ENCODE measurements around the gene IDH3G.
"Not testable (repeated sequence)": the region's sequence is repeated elsewhere in the genome, so short reads cannot be mapped to it uniquely, and the experiment has no call there.

Gene IDH3G

GRCh38 chrX:153755136-153755535 lies 39.0 kb downstream of the IDH3G start:
- DNase-seq = no peak

- DNase-seq = no peak
Measured at GRCh38 chrX:153750127-153750774, 43.9 kb downstream of the IDH3G start.

GRCh38 chrX:153749017-153749416 lies 45.2 kb downstream of the IDH3G start:
- DNase-seq = not testable (repeated sequence)

- not testable (repeated sequence) for DNase-seq
Measured at GRCh38 chrX:153746991-153747390, 47.2 kb downstream of the IDH3G start.

- no peak for DNase-seq
Measured at GRCh38 chrX:153746359-153746758, 47.8 kb downstream of the IDH3G start.

DNA sequence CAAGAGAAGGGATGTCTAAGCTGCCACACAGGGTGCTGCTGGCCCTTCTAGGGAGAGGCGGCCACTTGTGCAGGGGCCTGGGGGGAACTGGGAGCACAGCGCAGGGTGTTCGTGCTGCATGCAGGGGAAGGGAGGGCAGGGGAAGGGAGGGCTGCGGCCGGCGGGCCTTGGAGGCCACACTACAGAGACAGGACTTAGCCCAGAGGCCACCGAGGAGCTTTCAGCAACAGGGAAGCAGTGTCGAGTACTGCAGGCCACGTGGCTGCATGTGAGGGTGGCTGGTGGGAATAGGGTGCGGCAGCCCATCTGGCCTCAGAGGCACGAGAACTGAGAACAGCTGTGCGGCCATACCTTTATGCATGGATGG lies 49.1 kb downstream of the IDH3G start:
- DNase-seq = not testable (repeated sequence)

DNA sequence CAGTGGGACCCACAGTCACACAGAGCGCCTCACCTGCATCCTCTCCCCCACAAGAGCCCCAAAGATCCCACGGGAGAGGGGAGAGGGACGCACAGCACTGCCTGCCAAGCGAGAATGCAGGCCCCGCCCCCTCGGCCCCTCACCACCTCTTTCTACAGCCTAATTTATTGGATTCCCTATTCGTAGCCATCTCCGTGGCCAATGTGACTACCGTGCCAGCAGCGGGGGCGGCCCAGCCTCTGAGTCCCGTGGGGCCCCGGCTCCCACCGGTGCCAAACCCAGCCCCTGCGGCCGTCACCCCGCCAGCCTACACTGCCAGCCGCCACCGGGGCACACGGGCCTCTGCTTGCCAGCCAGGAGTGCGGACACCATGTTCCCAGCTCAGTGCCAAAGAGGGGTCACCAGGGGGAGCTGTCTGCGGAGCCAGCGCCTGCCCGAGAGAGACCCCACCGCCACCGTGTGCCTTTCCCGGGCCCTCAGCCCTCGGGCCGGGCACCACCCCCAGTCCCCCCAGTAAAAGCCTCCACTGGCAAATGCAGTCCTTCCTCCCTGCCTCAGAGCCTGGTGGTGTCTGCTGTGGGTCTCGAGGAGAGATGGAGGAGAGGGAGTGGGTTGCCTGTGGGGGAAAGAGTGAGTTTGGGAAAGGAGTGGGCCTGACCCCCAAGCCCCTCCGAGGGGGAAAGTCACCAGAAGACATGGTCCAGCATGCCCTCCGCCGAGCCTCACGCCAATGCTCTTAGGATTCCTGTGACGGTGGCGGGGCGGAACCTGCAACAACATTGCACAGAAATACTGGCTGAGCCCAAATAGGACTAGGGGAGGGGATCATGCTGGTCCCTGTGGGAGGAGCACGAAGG lies 49.7 kb downstream of the IDH3G start:
- DNase-seq = no peak

- not testable (repeated sequence) for DNase-seq
Measured at GRCh38 chrX:153743468-153744209, 50.5 kb downstream of the IDH3G start.

- peak; percentile 41 for DNase-seq
Measured at GRCh38 chrX:153742796-153743467, 51.2 kb downstream of the IDH3G start.

GRCh38 chrX:153742111-153742510 lies 52.1 kb downstream of the IDH3G start:
- DNase-seq = not testable (repeated sequence)

- DNase-seq = no peak
Measured at GRCh38 chrX:153741446-153741845, 52.7 kb downstream of the IDH3G start.

GRCh38 chrX:153740631-153741222 lies 53.4 kb downstream of the IDH3G start:
- DNase-seq = no peak

DNA sequence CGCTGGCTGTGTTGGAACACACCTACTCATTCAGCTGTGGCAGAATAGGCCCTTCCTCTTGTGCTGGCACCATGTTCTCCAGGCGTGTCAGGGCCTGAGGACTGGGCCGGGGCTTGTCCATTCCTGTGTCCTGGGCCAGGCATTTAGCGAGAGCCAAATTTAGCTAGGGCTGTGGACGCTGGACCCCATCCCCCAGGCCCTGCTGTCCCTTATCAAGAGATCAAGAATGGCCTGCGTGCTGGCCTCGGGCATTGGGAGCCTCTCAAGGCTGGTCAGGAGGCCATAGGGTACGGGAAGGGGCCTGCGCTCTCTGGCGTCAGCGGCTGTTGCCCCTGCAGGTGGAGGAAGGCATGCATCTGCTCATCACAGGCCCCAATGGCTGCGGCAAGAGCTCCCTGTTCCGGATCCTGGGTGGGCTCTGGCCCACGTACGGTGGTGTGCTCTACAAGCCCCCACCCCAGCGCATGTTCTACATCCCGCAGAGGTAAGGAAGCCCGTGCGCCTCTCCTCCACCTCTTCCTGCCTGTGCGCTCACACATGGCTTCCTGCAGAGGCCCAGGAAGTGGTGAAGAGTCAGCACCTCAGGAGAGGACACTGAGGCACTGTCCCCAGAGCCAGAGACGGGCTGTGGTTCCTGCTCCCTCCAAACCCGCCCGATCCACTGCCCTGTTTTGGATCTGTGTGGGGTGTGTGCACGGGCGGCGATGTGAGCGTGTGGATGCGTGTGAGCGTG lies 54.3 kb downstream of the IDH3G start:
- DNase-seq = no peak

- no peak for DNase-seq
Measured at GRCh38 chrX:153738056-153738605, 56.0 kb downstream of the IDH3G start.

- no peak for DNase-seq
Measured at GRCh38 chrX:153736871-153737441, 57.2 kb downstream of the IDH3G start.

DNA sequence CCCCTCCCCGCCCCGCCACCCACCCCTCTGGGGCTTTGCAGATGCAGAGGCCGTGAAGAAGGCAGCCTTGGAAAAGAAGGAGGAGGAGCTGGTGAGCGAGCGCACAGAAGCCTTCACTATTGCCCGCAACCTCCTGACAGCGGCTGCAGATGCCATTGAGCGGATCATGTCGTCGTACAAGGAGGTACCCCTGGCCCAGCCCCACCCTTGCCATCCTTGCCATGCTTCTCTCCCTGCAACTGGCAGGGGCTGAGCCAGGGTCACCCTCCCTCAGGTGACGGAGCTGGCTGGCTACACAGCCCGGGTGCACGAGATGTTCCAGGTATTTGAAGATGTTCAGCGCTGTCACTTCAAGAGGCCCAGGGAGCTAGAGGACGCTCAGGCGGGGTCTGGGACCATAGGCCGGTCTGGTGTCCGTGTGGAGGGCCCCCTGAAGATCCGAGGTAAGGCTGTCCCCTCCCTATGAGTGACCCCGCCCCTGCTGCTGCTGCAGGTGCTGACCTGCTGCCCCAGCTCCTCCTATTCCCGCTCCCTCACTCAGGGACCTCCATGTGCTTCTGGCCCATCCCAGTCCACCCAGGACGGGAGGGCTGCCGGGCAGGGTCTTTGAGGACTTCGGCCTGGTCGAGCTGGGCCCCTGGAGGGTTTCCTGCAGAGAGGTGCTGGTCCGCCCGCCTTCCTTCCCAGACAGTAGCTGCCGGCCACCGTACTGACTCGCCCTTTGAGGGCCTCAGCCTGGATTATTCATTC lies 57.9 kb downstream of the IDH3G start:
- DNase-seq = no peak

Measured in right kidney (tissue), 1 donor.